Hippocampal formation (tissue), 2 donors: ENCODE data around the gene CYP24A1.
"Not testable (repeated sequence)": the region's sequence is repeated elsewhere in the genome, so short reads cannot be mapped to it uniquely, and the experiment has no call there.

Experiments used
- DNase-seq, 2 donors: peaks; one replicate each; lab custom pipeline; 2025; lab: John Stamatoyannopoulos, UW

The CYP24A1 gene

DNA sequence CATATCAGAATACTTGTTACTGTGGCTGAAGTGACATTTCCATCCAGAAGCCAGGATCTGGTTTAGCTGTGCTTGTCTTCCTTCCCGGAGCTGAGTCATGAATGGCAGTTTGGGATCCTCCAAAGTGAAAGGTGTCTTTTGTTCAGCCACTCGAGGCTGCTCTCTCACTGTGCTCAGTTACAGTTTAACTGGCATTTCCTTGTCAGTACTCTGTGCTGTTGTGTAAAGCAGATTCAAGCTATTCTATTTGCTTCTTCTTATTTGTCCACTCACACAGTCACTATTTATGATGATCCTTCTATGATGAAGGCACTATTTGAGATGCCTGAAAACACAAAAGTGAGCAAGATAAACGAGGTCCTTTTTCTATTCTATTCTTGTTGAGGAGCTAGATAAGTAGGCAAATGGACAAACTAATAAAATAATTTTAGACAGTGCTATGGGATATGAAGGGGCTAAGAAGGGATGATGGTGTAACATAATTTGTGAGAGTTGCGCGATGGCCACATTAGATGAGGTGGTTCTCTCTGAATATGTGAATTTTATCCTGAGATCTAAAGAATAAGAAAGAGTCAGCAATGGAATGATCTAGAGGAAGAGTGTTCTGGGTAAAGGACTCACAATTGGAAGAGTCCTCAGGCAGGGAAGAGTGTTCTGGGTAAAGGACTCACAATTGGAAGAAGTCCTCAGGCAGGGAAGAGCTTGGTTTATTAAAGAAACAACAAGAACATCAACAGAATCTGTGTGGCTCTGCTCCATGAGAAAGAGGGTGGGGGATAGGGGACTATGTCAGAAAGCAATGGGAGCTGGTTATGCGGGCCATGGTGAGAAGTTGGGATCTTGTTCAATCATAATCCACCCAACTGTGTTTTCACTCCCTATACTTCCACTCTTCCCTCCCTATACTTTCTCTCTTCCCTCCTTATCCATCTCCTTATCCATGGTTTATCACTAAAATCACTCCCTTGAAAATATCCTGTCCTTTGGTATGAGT lies 40.1 kb downstream of the CYP24A1 start:
- no peak for DNase-seq

DNA sequence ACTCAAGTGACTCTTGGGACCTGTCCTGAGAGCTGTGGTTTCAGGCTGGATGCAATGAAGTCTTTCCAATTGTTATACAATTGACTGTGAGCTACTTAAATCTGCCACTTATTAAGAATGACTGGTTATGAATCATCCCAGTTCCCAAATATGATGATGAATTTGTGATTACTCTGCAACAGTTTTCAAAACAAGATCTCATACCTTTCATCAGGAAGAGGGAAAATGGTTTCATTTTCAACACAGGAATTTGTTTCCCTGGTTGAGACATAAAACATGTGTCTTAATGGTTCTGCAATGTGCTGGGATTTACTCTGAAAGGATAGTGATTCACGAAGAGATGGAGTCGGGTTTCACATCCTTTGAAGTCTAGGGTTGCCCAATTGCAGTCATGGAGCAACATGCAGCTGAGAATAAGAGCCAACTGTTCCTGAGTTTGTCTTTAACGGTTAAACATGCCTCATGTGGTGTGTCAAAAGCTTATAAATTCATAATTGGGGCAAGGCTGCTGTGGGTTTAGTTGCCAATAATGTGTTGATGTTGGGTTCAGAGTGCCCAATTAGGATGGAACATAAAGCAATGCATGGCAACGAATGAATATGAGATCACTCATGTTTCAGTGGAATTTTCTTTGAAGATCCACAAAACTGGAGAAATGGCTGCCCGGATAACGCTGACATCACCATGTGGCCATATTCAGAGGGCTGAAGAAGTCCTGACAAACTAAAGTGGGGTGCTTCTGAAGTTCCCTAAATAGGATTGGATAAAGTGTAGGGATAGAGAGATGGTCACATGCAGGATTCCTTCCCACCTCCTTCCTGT lies 41.0 kb downstream of the CYP24A1 start:
- DNase-seq = no peak

GRCh38 chr20:54131675-54132611 lies 41.8 kb downstream of the CYP24A1 start:
- no peak for DNase-seq

DNA sequence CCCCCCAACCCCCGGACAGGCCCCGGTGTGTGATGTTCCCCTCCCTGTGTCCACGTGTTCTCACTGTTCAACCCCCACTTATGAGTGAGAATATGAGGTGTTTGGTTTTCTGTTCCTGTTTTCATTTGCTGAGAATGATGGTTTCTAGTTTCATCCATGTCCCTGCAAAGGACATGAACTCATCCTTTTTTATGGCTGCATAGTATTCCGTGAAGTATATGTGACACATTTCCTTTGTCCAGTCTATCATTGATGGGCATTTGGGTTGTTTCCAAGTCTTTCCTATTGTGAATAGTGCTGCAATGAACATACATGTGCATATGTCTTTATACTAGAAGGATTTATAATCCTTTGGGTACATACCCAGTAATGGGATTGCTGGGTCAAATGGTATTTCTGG lies 42.7 kb downstream of the CYP24A1 start:
- not testable (repeated sequence) for DNase-seq

DNA sequence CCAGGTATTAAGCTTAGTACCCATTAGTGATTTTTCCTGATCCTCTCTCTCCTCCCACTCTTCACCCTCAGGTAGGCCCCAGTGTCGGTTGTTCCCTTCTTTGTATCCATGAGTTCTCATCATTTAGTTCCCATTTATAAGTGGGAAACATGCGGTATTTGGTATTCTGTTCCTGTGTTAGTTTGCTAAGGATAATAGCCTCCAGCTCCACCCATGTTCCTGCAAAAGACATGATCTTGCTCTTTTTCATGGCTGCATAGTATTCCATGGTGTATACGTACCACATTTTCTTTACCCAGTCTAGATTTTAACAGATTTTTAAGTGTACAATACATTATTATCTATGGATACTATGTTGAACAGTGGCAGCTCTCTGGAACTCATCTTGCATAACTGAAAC lies 44.4 kb downstream of the CYP24A1 start:
- DNase-seq = no peak

DNA sequence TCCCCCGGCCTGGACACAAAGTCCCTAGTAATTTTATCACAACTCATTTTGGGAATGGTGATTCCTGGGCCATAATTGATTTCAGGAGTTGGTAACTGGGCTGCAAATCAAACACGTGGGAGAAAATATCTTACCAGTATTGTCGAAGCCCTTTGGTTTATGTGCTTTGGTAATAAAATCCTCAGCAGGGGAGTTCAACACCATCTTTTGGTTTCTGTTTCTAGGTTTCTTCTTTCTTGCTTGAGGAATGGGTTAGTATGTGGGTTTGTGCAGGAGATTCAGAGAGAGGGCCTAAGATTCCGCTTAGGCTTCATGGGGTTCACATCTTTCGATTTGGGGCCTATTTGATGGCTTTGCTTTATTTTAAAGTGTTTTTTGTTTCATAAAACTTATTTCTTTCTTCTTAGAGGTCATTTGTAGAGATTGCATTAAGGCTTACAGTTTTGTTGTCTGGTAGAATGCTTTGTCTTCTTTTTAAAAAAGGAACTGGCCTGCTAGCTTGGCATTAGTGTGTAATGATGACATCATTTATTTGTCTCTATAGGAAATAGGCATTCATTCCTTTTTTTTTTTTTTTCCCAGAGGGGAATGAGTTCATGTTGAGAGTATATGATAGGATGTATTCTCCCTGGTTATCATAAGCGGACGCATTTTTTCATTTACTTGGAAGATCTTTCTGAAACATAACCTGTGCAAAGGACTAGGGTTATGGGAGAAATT lies 45.8 kb downstream of the CYP24A1 start:
- no peak for DNase-seq

DNA sequence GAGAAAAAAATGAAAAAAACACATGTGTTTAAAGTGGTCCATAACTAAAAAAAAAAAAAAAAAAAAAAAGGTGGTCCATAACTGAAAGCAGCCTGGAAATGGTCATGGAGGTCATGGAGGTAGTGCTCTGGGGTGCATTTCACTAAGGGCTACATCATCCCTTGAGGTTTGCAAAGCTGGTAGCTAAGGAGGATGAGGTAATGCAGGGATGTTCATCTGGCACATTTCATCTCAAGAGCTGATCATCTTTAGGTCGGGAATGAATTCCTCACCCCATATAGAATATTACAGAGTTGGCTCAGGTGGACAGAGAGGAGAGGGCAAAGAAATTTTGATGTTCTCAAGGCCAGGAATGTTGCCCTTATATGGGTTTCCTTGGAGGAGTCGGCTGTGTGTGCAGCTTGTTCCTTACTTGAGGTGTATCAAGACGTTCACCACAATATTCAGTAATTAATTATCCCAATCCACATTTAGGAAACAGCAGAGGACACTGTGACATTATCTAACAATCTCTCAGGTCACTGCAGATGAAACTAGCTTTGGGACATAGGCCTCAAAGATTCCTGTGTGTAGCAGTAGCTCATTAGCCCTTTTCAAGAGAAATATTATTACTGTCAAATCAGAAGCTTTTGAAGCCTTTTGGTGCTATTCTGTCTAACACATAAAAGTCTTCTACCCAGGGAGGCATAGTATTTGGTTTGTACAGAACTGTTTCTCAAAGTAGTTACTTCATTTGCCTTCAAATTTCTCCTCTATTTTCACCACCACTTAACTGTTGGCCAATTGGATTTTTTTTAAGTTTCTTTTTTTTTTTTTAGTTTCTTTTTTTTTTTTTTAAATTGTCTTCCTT lies 46.8 kb downstream of the CYP24A1 start:
- no peak for DNase-seq

- DNase-seq = not testable (repeated sequence)
Observed at GRCh38 chr20:54126328-54126727, 47.5 kb downstream of the CYP24A1 start.

GRCh38 chr20:54123587-54124180 lies 50.1 kb downstream of the CYP24A1 start:
- DNase-seq = no peak

DNA sequence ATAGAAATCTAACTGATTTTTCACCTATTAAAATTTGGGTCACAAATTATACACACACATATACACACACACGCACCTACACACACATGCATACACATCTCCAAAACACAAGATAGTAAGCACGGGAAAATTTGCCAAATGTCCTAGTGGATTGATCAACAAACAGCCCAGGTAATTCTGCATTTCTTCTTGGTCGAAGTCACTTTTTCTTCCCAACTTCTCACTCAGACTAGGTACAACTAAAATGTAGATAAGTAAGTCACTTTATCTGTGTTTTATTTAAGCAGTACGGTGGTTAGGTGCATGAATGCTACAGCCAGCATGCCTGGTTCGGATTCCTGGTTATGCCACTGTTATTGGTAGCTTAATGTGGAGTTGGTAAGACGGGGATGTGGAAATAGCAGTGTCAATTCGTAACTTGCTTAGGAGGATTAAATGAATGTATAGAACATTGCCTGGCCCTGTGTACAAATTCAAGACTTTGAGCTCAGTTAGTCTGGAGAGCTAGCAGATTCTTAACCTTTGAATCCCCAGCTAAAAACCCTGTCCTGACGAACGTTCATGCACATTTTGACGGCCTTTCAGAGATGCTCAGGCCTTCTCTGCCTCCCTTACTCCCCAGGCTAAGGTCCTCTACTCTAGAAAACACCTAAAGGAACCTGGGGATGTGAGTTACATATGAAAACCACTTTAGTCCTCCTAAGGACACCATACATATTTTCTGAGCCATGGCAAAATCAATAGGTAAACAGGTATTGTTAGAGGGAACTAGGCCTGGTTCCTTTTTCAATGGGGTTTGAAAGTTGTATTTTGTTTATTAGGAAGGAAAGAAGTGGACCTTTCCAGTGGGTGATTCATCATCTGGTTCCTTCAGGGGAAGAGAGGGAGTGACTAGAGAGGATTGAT lies 50.9 kb downstream of the CYP24A1 start:
- no peak for DNase-seq

GRCh38 chr20:54122189-54122588 lies 51.6 kb downstream of the CYP24A1 start:
- no peak for DNase-seq

DNA sequence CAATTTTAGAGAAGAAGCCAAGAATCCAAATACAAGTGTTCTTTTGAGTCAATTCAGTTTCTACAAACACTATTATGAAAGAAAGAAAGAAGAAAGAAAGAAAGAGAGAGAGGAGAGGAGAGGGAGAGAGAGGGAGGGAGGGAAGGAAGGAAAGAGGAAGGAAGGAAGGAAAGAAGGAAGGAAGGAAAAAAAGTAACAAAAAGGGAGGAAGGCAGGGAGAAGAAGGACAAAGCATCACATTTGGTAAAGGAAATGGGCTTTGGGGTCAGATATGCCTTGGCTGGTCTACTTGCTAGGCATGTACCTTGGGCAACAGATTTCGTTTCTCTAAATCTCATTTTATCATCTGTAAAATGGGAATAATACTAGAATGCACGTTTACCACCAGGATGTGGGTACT lies 54.0 kb downstream of the CYP24A1 start:
- DNase-seq = no peak

GRCh38 chr20:54118220-54119001 lies 55.4 kb downstream of the CYP24A1 start:
- DNase-seq = no peak

DNA sequence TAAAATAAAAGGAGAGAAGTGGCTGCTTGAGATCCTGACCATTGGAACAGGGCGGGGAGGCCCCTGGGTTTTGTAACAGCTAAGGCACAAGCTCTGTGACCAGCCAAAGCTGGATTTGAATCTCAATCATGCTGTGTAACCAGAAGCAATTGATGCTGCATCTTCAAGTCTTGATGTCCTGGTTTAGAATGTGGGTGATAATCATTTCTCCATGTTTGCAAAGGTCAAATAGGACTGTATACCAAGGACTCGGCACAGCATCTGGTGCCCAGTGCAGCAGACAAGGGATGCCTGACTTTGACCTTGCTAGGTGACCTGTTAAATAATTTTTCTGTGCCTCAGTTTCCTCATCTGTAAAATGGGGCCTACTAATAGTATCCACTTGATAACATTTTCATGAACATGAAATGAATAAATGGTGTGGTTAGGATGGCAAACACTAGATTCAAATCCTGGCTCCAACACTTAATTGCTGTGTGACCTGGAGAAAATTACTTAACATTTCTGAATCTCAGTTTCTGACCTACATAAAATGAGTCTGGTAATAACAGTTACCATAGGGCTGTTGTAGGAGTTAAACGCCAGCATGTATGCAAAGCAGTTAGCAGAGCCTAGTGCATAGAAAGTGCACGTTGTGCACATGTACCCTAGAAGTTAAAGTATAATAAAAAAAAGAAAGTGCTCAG lies 57.1 kb downstream of the CYP24A1 start:
- no peak for DNase-seq

- DNase-seq = no peak
Observed at GRCh38 chr20:54115172-54115854, 58.5 kb downstream of the CYP24A1 start.

- DNase-seq = no peak
Observed at GRCh38 chr20:54114109-54114508, 59.7 kb downstream of the CYP24A1 start.

DNA sequence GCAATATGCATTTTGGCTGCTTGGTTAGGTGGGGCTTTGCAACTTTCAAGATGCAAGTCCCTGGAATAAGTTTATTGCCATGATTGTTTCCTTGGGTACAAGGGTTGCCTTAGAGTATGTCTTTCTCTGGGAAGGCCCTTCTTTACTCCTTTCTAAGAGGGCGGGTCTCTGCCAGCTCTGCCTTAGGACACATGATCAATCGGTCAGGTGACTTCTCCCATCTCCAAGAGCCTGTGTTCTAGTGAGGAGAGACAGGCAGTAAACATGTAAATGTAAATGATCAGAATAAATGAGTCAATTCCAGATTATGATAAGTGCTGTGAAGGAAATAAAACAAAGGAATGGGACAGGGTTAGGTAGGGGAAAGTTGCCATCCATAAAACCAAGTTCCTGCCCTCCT lies 60.2 kb downstream of the CYP24A1 start:
- DNase-seq = no peak
